Stimulated activated CD4-positive, alpha-beta T cell treated with anti-CD3 and anti-CD28 coated beads, TNF-alpha, amount 100 ng/mL, for 24 hours (primary cell): ENCODE results near the gene SLC8A3.

Experiments used
- DNase-seq, 3 experiments: peaks; one replicate each; pipeline ENCODE4 v3.0.0-alpha.2; 2020; ENCODE audit warnings: low read depth in 3 of 3

Gene SLC8A3

DNA sequence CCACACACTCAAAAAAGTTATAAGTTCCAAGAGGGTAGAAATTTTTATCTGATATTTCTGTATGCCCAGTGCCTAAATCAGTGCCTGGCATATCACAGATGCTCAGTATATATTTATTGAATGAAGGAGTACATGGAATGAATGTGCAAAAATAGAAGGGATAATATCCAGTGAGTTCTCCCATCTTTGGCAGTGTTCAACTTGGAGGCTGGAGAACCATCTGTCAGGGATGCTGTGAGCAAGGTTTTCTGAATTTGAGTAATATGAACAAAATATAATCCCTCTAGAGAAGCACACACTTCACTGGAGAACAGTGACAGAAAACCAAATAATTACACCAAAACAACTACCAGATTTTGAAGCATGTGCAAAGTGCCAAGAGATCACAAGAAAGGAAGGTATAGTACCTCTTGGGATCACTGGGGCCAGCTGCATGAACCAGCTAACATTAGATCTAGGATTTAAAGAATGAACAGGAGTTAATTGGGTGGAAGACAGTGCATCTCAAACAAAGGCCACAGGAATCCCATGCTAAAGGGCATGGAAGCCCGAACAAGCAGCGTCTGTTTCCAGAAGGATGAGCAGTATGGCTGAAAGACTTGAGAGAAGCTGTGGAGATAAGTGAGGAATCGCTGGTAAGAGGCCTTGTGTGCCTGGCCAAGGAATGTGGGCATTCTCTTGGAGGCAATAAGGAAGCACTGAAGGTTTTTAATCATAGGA is 11.5 kb downstream of the SLC8A3 start:
- no peak for DNase-seq

DNA sequence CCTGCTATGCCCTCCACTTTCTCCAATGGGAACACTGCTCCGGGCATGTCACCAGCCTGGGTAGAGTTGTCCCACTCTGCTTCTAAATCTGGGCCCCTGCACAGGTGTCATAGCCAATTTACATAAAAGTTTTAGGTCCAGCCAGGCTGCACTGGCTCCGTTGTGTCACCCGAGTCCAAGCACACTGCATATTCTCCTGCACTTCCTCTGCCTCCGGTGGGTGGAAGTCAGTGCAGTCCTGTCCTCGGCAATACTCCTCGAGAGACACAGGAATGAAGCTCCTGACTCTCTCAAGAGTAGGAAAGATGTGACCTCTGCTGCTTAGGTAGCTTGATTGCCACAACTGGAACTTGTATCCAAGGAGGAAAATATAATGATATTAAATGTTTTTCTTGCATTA is 15.2 kb downstream of the SLC8A3 start:
- no peak for DNase-seq

DNA sequence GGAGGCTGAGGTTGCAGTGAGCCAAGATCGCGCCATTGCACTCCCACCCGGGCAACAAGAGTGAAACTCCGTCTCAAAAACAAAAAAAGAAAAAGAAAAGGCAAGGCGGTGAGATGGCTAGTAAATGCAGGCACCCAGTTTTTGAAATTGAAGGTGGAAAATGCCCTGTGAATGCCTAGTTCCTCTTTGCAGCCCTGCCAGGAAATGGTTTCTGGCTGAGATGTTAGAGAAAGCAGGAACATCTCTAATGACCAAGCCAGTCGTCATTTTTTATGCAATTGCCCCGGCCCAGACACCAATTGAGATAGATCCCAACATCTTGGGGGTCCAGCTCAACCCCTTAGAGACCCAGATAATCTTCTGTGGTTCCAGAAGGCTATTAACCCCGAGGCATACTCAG is 17.0 kb downstream of the SLC8A3 start:
- DNase-seq, result no peak

DNA sequence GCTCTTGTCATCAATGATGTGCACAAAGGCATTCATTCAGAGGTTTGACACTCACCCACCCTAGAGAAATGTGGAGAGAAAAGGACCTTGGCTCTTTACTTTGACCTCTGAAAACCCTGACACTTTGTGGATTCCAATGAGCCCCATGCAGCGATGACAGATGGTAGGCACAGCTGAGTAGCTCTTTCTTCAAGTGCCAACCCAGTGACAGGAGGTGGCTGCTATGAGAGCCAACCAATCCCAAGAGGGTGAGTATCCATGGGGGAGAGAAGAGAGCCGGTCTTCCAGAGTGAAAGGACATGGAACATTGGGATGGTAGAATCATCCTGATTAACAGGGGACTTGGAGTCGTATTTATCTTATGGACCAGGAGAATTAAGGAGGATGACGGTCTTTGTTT is 17.8 kb downstream of the SLC8A3 start:
- no peak for DNase-seq

DNA sequence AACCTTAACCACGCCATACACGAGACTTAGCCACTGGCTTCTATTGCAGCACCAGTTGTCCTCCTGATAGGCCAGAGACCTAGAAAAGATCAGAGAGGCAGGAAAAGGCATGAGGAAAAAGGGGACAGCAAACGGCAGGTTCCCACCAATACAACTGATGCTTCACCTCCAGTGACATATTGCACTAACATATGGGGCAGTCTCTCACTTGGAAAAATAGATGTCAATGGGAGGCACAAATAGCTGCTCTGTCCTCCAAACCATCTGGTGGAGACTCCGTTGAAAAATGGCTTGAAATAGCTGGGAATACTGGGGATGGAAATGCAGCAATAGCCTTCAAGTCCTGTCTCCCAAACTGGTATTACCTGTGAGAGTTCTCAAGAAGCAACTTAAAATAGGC is 20.3 kb downstream of the SLC8A3 start:
- no peak for DNase-seq

DNA sequence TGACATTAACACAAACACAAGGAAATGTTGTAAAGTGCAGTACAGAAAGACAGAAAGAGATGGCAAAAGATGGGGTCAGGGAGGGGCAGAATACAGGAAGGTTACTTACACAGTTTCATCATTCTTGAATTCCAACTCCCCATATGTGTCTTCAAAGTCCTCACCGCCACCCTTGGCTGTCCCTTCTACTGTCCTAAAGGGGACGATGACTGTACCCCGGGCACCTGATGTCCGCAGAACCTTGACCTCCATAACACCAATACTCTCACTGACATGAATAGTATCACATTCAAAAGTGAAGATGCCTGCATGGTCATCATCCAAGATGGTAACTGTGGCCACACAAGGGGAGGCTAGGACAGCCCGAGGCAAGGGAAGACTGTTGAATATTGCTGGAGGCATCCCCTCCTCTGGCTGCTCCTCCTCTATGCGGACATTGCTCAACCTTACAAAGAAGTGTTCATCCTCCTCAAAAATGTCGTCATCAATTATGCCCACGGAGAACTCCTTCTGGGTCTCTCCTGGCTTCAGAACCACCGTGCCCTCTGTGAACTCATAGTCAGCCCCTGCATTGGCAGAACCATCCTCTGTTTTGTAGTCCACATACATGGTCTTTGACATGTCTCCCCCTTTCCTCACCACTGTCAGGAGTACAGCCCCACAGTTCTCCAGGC is 22.1 kb downstream of the SLC8A3 start:
- no peak for DNase-seq

DNA sequence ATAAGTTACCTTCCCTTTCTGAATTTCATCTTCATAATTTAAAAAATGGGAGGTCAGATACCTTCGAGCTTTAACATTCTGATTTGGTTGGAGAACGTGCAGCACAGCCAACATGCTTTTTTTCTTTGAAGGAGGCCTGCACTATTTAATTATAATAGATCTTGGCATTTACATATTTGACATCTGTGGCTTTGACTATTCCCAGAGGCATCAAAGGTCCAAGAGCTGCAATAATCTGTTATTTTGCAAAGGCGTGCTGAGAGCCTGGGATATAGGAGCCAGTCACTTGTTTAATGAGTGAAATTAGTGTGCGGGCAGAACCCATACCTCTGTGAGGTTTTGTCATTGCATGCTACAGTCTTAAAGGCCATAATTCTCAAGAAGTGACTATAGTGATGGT is 26.4 kb downstream of the SLC8A3 start:
- no peak for DNase-seq

DNA sequence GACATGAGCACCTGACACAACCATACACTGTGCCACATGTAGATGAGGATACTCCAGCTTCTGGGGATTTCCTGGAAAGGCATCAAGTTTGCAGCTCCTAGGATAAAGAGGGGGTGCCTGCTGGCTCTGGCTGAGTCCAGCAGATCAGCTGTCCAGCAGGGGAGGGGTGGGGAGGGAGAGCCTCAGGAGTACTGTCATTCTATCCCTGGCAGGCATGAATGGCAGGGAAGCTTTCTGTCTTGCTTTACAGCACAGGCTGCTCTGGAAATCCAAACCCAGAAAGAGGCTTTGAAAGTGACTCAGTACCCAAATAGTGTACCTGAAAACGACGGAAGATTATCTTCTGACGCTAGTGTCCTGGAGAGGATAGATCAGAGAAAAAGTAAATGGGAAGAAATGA is 32.2 kb downstream of the SLC8A3 start:
- DNase-seq, result no peak

DNA sequence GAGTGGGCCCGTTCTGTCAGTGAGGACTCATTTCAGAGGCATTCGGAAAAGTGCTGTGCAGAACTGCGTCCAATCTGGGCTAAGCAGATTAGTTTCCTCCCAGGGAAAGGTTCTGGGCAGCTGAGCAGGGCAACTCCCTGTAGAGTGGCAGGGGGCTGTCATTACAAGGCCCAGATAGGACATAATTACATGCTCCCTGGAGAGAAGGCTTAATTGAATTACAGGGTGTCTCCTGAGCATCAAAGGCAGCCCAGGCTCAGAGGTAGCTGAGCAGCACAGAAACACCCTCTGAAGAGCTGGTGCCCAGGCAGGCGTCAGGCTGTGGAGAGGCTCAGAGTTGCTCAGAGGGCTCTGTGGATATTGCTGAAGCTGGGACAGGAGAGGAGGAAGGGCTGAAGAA is 36.0 kb downstream of the SLC8A3 start:
- no peak for DNase-seq

DNA sequence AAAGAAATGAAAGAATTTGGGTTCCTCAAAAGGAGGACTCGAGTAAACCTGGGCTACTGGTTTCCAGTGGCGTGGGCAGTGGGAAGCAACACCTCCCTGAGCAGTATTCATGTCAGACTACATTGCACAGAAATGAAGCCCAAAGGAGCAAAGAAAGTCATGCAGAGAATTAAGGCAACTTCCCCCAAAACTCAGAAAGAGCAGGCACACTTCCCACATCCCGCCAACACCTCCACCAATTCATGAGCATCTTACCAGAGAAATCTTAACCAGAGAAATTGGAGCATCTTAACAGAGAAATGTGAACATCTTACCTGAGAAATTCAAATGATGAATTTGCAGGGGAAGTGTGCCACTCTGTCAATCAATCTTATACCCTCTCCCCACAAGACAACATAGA is 36.7 kb downstream of the SLC8A3 start:
- no peak for DNase-seq

DNA sequence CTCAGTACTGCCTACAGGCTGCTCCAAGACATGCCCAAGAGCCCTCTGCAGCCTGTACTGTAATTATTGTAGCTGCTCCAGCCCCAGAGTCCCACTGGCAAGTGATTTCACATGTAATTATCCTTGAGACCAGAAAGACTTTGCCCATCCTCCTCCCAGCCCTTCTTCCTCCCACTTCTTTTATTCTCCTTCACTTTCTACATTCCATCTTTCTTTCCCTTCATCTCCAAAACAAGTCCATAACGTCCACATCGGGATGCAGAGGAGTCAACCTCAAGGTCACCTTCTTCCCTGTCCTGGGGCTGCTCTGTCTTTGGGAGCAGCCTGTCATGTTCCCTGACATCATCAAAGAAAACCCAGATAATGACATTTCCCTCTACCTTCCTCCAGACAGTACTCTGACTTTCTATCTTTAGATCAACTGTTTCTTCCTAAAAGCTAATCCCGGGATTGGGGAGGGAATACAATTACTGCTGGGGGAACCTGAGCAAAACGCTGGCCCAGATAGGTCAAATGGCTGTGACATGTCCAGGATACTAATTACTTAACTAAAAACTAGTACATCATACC is 39.1 kb downstream of the SLC8A3 start:
- DNase-seq, result no peak

DNA sequence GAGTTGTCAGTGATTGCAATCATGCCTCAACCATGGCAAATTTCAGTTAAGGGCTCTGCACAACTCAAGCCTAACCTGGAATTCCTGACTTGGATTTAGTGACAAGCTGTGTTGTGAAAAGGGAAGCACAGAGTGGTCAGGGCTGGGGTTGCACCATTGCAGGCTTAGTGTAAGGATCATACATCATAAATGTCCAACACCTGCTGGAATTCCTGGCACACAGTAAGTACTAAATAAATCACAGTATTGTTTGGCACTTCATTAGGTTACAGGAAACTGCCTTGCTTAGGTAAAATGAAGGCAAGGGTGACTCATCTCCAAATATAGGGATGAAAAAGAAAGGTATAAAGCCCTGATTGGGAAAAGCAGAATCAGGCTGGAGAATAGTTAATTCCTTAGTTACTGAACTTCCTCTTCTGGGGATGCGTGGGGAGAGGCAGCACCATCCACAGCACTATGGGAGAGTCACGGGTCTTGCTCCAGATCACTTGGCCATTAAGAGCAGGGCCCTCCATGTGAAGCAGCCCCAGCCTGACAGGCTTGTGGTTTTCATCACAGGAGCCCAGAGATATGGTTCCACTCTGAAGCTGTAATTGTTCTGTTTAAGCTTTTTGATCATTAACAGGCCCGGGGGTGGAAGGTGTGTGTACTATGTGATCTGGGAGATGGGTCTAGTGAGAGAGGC is 39.7 kb downstream of the SLC8A3 start:
- no peak for DNase-seq

DNA sequence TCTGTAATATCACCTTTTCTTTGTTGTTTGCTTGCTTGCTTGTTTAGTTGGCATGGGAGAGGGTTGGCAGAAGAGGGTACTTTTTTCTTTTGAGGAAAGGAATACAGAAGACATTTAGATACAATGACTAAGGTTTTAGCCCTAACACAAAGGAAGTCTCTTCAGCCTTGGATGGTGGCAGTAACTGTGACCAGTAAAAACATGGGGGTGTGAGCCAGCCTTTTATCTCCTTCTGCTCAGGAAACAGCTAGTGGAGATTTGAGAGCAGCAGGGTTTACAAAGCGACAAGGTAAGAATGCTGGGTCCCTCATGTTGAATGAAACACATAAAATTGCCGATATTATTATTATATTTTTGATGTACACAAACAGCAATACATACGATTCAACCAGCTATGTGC is 40.4 kb downstream of the SLC8A3 start:
- no peak for DNase-seq

DNA sequence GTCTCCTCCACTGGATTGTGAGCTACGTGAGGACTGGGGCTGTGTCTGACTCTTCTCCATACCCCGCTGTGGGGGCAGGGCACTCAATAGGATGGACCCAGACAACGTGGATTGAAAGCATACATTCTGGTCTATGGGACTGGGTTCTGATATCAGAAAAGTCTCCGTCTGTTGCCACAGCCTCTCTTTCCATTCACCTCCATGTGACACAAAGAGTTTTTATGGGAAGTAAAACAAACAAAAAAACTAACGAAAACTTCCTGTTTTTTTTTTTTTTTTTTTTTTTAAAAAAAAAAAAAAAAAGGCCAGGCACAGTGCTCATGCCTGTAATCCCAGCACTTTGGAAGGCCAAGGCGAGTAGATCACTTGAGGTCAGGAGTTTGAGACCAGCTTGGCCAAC is 44.7 kb downstream of the SLC8A3 start:
- no peak for DNase-seq

DNA sequence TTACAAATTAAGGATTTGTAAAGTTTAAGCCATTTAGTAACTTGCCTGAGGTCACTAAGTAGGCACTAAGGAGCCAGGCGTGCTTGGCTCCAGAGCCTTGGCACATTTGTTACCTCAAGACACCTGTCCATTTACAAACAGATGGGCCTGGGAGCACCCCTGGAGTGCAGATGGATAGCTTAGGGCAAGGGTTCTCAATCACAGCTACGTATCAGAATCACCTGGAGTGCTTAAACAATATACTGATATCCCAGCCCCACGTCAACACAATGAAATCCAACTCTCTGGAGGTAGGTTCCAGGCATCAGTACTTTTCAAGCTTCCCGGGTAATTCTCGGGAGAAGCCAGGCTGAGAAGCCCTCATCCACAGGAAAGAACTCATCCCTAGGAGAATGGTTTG is 45.4 kb downstream of the SLC8A3 start:
- DNase-seq, result no peak

DNA sequence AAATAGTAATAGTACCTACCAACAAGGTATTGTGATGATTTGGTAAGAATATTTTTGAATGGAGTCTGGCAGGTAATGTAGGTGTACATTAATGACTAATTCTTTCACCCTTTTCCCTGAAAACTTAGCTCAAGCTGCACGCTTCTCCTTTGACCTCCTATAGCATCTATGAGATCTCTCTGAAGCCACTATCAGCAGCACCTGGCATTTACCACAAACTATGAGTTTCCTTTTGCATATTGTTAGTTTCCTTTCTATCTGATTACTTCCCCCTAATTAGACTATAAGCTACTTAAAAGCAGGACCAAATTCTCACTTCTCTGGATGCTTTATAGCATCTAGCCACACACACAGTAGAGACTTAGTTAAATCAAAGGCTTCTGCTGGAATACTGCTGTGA is 48.1 kb downstream of the SLC8A3 start:
- no peak for DNase-seq

DNA sequence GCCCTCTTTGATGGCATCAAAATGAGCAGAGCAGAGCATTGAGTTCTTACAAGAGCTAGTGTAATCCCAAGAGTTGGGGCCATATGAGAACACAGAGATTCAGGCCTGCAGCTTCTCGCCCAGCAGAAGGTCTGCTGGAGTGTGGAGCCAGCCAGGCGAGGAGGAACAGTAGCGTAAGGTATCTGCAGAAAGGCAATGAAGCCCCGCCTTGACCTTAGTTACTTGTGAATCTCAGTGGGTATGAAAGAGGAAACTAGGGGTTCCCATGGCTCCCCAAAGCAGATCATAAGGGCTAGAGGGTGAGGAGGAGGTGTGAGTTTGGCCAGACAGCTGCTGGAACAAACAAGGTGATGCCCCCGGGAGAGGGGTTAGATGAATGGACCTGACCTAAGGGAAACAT is 49.4 kb downstream of the SLC8A3 start:
- no peak for DNase-seq

DNA sequence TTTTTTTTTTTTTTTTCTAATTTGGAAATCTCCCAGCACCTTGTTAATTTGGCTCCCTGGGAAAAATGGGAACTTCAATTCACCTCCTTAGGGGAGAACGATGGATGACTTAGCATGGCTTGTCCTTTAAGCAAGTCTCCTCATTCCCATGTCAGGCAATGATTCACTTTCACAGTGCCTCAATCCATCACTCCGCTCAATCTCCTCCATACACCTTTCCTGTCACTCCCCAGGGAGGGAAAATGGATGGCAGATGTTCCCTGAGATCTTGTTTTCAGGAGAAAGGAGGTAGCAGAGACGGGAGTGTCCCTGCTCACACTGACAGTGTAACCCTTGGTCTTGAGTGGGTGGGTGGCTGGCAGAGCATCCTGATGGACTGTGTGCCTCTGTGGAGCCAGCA is 51.0 kb downstream of the SLC8A3 start:
- no peak for DNase-seq

DNA sequence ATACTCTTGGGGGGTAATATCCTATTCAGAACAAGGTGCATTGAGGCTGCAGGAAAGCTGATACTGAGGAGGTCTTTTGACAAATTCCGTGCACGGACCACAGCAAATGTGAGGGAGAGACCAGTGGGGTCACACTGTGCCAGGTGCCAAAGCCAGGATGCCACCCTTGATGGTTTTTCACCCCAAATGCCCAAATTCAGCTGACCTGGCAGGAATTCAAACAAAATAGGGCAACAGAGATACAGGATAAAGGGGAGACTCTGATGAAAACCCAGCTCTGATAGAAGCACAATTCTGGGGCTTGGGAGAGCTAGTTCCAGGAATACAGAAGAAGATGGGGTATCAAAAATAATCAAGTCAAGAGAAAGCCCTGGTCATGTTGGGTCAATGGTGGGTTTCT is 55.3 kb downstream of the SLC8A3 start:
- no peak for DNase-seq

DNA sequence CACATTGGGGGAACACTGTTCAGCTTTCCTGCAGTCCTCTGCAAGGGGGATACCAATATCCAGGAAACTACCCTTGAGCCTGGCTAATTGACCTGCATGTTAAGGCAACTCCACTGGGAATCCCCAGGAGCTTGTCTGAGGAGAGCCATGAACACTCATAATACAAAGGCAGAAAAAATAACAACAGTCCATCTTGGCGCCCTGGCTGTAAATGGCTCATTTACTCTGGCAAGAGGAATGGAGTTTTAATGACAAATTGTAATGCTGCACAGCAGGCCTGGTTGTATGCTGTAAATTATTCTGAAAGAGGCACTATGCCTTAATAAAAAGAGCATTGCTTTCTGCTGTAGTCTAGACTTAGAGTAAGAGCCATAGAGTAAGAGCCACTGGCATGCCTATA is 58.3 kb downstream of the SLC8A3 start:
- DNase-seq, result no peak

DNA sequence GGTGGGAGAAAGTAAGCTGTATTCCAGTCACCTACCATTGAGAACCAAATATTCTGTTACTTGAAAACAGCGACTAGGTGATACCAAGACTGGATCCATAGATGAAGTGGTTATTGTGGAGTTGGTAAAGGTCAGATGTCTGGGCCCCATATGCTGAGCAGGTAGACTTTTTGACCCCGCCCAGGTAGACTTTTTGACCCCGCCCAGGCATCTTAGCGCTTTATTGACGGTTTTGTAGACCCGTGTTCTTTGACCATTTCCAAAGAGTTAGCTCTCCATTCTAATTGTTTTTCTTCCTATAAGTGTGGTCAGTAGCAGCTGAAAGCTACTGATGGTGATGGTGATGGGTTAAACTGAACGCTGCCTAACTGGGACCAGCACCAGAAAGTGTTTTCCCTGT is 61.6 kb downstream of the SLC8A3 start:
- no peak for DNase-seq

DNA sequence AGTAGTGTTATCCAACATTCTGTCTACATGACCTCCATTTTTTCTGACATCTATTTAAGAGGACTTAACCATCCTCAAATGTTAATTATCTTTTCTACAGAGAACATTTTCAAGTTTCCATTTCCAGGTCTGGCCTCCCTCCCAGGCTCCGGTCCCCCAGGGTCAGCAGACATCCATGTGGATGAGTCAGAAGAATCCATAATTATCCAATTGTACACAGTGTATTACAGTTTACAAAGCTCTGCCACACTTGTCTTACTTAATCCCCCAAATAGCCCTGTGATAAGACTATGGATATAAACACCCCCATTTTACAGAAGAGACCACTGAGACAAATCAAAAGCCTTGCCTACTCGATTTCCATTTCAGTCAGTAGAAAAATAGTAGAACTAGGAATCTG is 65.0 kb downstream of the SLC8A3 start:
- DNase-seq, result no peak

DNA sequence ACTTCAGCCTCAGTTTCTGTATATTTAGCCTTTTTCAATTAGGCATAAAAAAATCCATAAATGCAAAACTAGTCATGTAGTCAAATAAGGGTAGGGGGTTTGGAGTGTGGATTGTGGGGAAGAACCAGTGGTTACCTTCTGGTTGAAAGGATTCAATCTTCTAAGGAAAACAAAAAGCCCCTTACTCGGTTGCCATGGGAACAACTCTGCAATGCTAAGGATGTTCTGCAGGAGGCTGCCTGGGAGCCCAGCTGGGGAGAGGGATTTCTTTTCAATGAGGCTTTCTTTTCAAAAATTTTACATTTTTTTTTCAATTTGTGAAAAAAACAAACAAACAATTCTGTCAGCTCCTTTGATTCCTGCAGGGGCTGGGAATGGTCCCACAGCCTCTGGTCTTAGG is 67.2 kb downstream of the SLC8A3 start:
- no peak for DNase-seq
